GM15510 (cell line): ENCODE measurements around the gene AP4S1.

ENCODE experiments used
- POLR2A ChIP-seq: IDR thresholded peaks from 3 replicates; pipeline ENCODE4 v1.6.1; 2011; ENCODE audit warnings: borderline replicate concordance; ENCODE audit not compliant: insufficient read length; ENCODE audit errors: extremely low read depth

AP4S1 gene

DNA sequence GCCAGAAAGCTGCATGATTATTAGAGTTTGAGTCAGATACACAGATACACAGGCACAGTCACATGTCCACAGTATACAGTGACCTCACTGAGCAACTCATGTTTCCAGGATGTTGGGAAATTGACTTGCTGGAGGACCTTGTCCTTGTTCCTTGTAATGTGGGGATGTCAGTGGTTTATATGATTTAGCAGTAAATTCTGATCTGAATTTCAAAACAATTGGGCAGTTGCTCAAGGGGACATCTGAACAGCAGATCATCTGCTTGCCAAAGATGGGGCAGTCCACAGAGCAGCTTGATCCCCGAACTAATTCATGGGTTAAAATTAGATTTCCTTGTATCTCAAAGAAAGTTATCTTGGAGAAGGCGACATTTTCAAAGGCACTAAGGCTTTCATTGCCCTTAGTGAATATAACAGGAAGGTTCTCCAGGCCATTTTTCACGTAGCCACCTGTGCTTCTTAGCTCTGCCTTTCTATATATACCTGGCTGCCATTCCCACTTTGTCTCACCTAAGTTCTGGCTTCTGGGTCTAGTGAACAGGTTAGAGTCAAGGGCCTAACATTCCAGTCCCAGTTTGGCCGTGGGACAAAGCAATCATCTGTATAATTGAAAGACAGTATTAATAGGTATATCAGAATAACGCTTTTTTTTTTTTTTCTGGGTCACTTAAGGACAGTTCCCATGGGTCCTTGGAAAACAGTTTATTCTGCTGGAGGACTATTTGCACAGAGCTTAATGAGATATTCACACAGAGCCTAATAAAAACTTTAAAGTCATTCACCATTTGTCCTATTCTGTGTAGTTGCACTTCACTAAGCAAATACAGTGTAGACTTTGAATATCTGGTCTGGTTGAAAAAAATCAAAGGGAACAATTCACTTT, 65.7 kb downstream of the AP4S1 start:
- TF ChIP-seq POLR2A, result no peak

DNA sequence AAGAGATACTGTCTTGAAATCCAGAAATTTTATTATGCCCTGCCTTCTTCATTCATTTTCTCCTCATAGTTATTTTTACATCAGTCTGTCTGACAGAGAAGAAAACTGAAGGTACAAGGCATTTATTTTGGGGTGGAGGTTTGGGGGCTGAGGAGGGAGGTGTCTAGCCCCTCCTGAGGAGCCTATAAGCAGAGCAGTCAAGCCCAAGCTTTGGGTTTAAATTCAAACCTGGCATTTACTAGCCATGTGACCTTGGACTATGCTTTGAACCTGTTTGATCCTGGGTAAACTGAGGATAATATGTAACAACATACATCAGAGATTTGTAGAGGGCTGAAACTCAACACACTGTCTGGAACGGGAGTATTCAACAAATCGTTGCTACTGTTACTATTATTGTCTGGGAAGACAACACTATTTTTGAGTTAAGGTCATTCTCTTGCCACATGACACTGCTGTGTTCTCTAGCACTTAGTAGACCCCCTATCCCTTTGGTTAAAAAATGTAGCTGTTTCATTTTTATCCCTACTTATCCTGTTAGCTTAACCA, 66.8 kb downstream of the AP4S1 start:
- no peak for TF ChIP-seq POLR2A

DNA sequence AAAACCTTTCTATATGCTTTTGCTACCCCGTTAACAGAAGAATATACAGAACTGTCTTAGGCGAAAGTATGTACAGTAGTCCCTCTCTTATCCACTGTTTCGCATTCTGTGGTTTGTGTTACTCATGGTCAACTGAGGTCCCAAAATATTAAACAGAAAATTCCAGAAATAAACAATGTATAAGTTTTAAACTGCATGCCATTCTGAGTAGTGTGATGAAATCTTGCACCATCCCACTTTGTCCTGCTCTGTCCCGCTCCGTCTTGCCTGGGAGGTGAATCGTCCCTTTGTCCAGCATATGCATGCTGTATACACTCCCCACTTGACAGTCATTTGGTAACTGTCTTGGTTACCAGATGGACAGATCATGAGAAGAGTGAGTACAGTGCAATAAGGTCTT, 70.8 kb downstream of the AP4S1 start:
- no peak for TF ChIP-seq POLR2A

DNA sequence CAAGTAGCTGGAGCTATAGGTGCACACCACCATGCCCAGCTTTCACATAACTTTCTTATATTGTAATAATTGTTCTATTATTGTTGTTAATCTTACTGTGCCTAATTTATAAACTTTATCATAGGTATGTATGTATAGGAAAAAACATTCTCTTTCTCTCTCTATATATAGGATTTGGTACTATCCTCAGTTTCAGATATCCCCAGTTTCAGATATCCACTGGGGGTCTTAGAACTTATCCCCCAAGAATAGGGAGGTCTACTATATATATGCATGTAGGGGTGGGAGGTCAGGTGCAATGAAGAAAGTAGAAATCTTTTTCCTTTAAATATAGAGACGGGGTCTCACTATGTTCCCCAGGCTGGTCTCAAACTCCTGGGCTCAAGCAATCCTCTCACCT, 71.6 kb downstream of the AP4S1 start:
- TF ChIP-seq POLR2A, result no peak

DNA sequence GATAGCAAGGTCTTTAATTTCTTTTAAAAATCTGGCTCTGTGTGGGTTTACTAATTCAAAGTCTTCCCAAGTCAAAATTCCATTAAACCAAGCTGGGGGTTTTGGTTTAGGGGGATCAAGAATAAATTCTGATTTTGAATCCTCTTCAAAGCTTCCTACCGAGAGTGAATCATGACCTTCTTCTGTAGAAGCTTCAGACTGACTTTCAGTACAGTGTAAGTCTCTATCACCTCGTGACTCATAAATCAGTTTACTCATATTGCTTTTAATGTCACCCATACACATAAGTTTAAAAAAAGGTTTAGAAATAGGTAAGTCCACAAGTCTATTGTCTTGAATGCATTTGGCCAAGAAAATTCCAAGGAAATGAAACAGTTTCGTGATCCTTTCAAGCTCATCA, 81.3 kb downstream of the AP4S1 start:
- no peak for TF ChIP-seq POLR2A

DNA sequence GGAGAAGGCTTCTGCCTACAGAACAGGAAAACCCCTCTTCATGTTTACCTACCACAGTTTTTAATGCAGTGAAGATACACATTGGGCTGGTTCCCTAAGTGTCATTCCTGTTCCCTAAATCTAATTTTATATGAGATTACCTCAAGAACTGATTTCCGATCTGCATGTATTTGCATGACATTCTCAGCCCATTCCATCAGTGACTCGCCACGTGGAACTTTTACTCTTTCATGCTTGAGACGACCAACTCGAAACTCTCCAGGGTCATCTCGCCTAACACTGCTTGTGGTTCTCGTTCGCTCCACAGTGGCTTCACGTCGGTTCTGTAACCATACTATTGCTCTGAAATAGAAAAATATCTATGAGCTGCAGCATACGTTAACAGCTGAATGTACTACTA, 83.8 kb downstream of the AP4S1 start:
- TF ChIP-seq POLR2A, result no peak

DNA sequence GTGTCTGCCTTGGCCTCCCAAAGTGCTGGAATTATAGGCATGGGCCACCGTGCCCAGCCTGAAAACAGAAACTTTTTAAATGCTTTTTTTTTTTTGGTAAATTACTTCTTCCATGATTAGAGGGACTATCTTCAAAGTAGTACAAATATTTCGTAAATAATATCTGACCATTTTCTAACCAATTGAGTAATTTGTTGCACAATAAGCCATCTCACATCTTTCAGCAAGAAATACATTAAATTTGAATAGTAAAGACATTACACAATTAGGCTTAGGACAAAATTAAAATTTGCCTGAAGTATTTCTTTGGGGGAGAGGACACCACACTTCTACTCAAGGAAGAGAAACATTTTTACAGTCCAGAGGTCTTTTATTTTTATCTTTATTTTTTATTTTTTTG, 85.4 kb downstream of the AP4S1 start:
- TF ChIP-seq POLR2A, result no peak

DNA sequence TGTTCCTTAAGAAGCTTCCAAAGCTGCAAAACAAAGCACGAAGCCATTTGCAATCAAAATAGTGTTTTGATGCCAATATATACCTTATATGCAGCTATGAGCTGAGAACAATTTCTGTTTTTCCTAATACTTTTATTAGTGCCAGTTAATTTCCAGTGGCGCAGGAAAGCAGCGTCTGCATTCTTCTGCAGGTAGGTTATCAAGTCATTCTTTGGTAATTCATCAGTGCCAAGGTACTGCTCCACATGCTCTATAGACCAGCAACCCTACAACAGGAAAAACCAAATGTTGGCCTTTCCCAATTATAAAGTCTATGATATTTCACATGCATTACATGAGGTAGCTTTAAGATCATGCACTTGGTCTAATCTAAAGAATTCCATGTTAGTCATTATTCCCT, 88.3 kb downstream of the AP4S1 start:
- TF ChIP-seq POLR2A, result no peak

DNA sequence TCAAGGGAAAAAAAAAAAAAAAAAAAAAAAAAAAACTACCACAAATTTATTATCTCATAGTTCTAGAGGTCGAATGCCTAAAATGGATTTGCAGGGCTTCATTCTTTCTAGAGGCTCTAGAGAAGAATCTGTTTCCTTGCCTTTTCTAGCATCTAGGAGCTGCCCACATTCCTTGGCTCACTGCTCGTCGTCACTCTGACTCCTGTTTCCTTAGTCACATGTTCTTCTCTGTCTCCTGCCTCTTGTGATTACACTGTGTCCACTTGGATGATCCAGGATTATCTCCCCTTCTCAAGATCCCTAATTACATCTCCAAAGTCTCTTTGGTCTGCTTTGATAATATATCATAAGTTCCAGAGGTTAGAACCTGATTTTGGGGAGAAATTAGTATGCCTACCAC, 93.4 kb downstream of the AP4S1 start:
- no peak for TF ChIP-seq POLR2A

DNA sequence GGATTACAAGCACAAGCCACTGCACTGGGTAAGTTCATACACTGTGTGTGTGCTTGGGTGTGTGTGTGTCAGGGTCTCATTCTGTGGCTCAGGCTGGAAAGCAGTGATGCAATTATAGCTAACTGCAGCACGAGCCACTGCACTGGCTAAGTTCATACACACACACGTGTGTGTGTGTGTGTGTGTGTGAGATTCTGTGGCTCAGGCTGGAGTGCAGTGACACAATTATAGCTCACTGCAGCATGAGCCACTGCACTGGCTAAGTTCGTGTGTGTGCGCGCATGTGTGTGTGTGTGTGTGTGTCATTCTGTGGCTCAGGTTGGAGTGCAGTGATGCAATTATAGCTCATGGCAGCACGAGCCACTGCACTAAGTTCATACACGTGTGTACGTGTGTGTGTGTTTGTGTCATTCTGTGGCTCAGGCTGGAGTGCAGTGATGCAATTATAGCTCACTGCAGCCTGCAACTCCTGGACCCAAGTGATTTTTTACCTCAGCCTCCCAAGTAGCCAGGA, 96.7 kb downstream of the AP4S1 start:
- no peak for TF ChIP-seq POLR2A

DNA sequence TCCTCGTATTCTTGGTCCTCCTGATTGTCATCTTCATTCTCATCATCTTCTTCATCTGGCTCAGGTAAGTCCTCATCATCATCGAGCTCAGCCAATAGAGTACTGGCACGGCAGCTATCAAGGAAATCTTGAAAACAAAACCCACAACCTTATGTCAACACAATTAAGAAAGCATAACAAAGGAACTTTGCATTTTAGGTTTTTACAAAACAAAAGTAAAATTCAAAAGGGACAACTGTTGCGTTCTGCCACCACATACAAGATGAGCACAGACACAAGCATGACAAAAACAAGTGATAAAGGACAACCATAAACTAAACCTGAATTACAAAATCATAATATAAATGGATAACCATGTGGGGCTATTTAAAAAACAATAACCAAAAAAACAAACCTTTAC, 97.5 kb downstream of the AP4S1 start:
- no peak for TF ChIP-seq POLR2A

DNA sequence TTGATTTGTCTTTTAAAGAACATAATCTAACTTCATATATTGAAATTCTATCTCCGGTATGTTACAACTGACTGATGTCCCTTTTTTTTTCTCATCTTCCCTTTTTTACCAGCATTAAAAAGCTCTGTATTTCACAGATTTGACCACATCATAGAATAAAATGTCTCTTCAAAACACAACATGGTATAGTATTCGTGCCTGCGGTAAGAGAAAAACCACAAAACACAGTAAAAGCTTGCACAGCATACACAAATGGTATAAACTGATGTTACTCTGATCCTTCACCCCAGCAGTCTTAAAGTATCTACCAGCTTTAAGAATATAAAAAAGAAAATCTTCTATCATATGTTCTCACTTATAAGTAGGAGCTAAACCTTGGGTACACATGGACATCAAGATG, 98.7 kb downstream of the AP4S1 start:
- no peak for TF ChIP-seq POLR2A

DNA sequence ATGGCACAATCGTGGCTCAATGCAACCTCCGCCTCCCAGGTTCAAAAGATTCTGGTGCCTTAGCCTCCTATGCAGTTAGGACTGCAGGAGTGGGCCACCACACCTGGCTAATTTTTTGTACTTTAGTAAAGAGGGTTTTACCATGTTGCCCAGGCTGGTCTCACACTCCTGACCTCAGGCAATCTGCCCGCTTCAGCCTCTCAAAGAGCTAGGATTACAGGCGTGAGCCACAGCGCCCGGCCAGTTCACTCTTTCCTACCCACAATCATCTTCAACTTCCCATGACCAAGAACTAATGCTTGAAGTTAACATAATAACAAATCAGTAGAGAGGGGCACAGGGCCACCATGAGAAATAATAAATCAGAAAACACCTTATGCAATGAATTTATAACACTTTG, 99.8 kb downstream of the AP4S1 start:
- no peak for TF ChIP-seq POLR2A

DNA sequence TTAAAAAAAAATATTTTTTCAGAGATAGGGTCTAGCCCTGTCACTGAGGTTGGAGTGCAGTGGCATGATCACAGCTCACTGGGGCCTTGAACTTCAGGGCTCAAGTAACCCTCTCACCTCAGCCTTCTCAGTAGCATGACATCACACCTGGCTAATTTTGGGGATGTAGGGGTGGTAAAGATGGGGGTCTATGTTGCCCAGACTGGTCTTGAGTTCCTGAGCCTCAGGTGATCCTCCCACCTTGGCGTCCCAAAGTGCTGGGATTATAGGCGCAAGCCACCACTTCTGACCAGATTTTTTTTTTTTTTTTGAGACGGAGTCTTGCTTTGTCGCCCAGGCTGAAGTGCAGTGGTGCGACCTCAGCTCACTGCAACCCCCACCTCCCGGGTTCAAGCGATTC, 101.2 kb downstream of the AP4S1 start:
- TF ChIP-seq POLR2A, result no peak

DNA sequence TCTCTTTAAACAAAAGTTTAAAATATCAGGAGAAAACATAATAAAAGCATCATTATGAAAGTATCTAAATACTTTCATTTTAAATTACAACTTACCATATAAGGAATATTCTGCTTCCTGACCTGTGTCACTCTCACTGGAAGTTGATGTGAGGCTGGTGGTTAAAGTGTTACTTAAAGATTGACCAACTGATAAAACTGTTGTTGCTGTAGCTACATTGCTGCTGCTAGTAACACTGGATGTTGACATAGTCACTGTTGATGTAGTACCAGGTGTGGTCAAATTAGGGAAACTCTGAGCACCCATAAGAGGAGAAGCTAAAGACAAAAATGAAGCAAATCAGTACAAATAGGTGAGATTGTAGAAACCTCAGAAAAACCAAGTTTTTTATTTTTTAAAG, 102.2 kb downstream of the AP4S1 start:
- no peak for TF ChIP-seq POLR2A
